Neural cell (in vitro differentiated cells): Measurements from ENCODE around the gene UBE2E1. TPM values are rescaled to one million over a fixed set of nuclear protein-coding genes. Genes with fewer than 3 reads are reported as not detected.

Experiments used
- H2AFZ ChIP-seq: fragments of 200-600, 300-800 bp; sonication (generic), shearing (Covaris generic); 2 replicates; pipeline ENCODE4 v1.6.0; 2014; ENCODE audit warnings: low read depth, mild to moderate bottlenecking, antibody characterized with exemption, low read length, moderate library complexity
- H3F3A ChIP-seq: fragments of 200-600 bp; shearing (Covaris generic); 2 replicates; pipeline ENCODE4 v1.6.1; 2016; ENCODE audit warnings: mild to moderate bottlenecking, moderate library complexity, mixed read lengths, antibody characterized with exemption, low read length; ENCODE audit not compliant: insufficient read depth, poor library complexity, severe bottlenecking
- H3K27ac ChIP-seq: fragments of 200-600, 300-800 bp; sonication (generic), shearing (Covaris generic); 2 replicates; pipeline ENCODE4 v1.5.1; 2014; ENCODE audit warnings: mild to moderate bottlenecking, low read length, moderate library complexity
- H3K27me3 ChIP-seq: fragments of 300-800, 200-600 bp; sonication (generic), shearing (Covaris generic); 2 replicates; pipeline ENCODE4 v1.6.0; 2014; ENCODE audit warnings: mild to moderate bottlenecking, low read depth, low read length, moderate library complexity; ENCODE audit not compliant: insufficient read depth
- H3K36me3 ChIP-seq: fragments of 300-800, 200-600 bp; sonication (generic), shearing (Covaris generic); 2 replicates; pipeline ENCODE4 v1.5.1; 2014; ENCODE audit warnings: mild to moderate bottlenecking, antibody characterized with exemption, low read length, moderate library complexity; ENCODE audit not compliant: insufficient read depth
- H3K4me2 ChIP-seq: fragments of 300-800, 200-600 bp; sonication (generic), shearing (Covaris generic); 2 replicates; pipeline ENCODE4 v1.6.0; 2014; ENCODE audit warnings: mild to moderate bottlenecking, low read length
- H3K4me3 ChIP-seq: fragments of 300-800, 200-600 bp; sonication (generic), shearing (Covaris generic); 2 replicates; pipeline ENCODE4 v1.5.1; 2014; ENCODE audit warnings: mild to moderate bottlenecking, low read length, moderate library complexity
- H3K79me2 ChIP-seq: fragments of 200-600 bp; shearing (Covaris generic); replicated peaks from 2 replicates; pipeline ENCODE4 v1.6.0; 2014; ENCODE audit warnings: mild to moderate bottlenecking, low read length, moderate library complexity; ENCODE audit not compliant: insufficient read depth
- H3K9ac ChIP-seq: fragments of 300-800, 200-600 bp; sonication (generic), shearing (Covaris generic); 2 replicates; pipeline ENCODE4 v1.6.1; 2016; ENCODE audit warnings: mild to moderate bottlenecking, low read length, mixed read lengths
- H3K9me2 ChIP-seq: fragments of 200-600 bp; shearing (Covaris generic); 2 replicates; pipeline ENCODE4 v1.6.1; 2016; ENCODE audit warnings: mild to moderate bottlenecking, low read length, mixed read lengths; ENCODE audit not compliant: insufficient read depth
- H3K9me3 ChIP-seq: fragments of 200-600, 300-800 bp; sonication (generic), shearing (Covaris generic); 2 replicates; pipeline ENCODE4 v1.6.1; 2016; ENCODE audit warnings: mild to moderate bottlenecking, mixed run types, low read length, moderate library complexity, mixed read lengths
- H4K20me1 ChIP-seq: fragments of 200-600 bp; shearing (Covaris generic); 2 replicates; pipeline ENCODE4 v1.6.1; 2016; ENCODE audit warnings: mild to moderate bottlenecking, mixed run types; ENCODE audit not compliant: insufficient read depth
- EP300 ChIP-seq: fragments of 450-650 bp; conservative IDR thresholded peaks from 2 replicates; pipeline ENCODE4 v1.6.1; 2014; ENCODE audit warnings: antibody characterized with exemption, mild to moderate bottlenecking, moderate library complexity; ENCODE audit not compliant: poor library complexity, severe bottlenecking
- EZH2 ChIP-seq: fragments of 200-600, 300-800 bp; shearing (Covaris generic), sonication (generic); IDR thresholded peaks from 2 replicates; pipeline ENCODE4 v1.6.1; 2014; ENCODE audit warnings: antibody characterized with exemption, low read length, borderline replicate concordance, mild to moderate bottlenecking; ENCODE audit not compliant: insufficient read depth, poor library complexity, severe bottlenecking
- MXI1 ChIP-seq: fragments of 450-650 bp; conservative IDR thresholded peaks from 2 replicates; pipeline ENCODE4 v1.6.1; 2014; ENCODE audit warnings: antibody characterized with exemption, mild to moderate bottlenecking; ENCODE audit not compliant: poor library complexity, severe bottlenecking
- POLR2AphosphoS5 ChIP-seq: IDR thresholded peaks from 2 replicates; pipeline ENCODE4 v1.6.1; 2012
- RAD21 ChIP-seq: fragments of 450-650 bp; conservative IDR thresholded peaks from 2 replicates; pipeline ENCODE4 v1.6.1; 2014; ENCODE audit warnings: antibody characterized with exemption, mild to moderate bottlenecking, moderate library complexity
- SMC3 ChIP-seq: fragments of 450-650 bp; conservative IDR thresholded peaks from 2 replicates; pipeline ENCODE4 v1.6.1; 2014; ENCODE audit warnings: antibody characterized with exemption, mild to moderate bottlenecking, moderate library complexity; ENCODE audit not compliant: poor library complexity
- TAF1 ChIP-seq: IDR thresholded peaks from 2 replicates; pipeline ENCODE4 v1.6.1; 2012; ENCODE audit warnings: low read depth
- polyA plus RNA-seq: library from polyadenylated mRNA; depleted of rRNA; stranded (reverse); fragments of >200 nt; gene quantifications from 2 replicates; pipeline ENCODE4 v1.2.3, GENCODE V29; 2014
- TF ChIP-seq, protein P1 (sequence below): fragments of 450-650 bp; IDR thresholded peaks from 2 replicates; pipeline ENCODE4 v1.5.1; 2014; ENCODE audit warnings: antibody characterized with exemption, mild to moderate bottlenecking, moderate library complexity; ENCODE audit not compliant: poor library complexity, severe bottlenecking
- TF ChIP-seq, protein P2 (sequence below): IDR thresholded peaks from 2 replicates; pipeline ENCODE4 v1.6.1; 2012; ENCODE audit warnings: borderline replicate concordance

The UBE2E1 gene
- polyA plus RNA-seq, 1 donor from 2014 or later = 157 TPM

DNA sequence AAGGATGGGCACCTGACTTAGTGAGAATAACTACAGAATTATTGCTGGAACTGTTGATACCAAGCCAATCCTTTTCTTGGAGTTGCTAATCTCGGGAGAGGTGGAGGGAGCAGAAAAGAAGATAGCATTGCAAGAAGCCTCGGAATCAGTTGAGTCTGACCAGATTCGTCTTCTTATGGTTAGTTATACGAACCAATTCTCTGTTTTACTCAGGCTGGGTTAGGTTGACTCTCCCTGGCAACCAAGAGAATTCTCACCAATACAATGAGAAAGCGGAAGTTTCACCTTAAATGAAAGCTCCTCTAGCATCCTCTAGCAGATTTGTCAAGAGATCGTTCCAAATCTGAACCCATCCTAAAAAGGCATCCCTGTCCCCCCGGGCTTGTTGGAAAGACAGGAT lies 43.5 kb upstream of the UBE2E1 start:
- H3K27me3 ChIP-seq = no peaks in the 10 kb centered on the region
- H3K79me2 ChIP-seq = no peaks in the 10 kb centered on the region
- no peak for TF ChIP-seq SMC3
- TF ChIP-seq, protein P1, sequence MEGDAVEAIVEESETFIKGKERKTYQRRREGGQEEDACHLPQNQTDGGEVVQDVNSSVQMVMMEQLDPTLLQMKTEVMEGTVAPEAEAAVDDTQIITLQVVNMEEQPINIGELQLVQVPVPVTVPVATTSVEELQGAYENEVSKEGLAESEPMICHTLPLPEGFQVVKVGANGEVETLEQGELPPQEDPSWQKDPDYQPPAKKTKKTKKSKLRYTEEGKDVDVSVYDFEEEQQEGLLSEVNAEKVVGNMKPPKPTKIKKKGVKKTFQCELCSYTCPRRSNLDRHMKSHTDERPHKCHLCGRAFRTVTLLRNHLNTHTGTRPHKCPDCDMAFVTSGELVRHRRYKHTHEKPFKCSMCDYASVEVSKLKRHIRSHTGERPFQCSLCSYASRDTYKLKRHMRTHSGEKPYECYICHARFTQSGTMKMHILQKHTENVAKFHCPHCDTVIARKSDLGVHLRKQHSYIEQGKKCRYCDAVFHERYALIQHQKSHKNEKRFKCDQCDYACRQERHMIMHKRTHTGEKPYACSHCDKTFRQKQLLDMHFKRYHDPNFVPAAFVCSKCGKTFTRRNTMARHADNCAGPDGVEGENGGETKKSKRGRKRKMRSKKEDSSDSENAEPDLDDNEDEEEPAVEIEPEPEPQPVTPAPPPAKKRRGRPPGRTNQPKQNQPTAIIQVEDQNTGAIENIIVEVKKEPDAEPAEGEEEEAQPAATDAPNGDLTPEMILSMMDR = no peak
- no peak for TF ChIP-seq EP300
- no peak for TF ChIP-seq TAF1
- TF ChIP-seq, protein P2, sequence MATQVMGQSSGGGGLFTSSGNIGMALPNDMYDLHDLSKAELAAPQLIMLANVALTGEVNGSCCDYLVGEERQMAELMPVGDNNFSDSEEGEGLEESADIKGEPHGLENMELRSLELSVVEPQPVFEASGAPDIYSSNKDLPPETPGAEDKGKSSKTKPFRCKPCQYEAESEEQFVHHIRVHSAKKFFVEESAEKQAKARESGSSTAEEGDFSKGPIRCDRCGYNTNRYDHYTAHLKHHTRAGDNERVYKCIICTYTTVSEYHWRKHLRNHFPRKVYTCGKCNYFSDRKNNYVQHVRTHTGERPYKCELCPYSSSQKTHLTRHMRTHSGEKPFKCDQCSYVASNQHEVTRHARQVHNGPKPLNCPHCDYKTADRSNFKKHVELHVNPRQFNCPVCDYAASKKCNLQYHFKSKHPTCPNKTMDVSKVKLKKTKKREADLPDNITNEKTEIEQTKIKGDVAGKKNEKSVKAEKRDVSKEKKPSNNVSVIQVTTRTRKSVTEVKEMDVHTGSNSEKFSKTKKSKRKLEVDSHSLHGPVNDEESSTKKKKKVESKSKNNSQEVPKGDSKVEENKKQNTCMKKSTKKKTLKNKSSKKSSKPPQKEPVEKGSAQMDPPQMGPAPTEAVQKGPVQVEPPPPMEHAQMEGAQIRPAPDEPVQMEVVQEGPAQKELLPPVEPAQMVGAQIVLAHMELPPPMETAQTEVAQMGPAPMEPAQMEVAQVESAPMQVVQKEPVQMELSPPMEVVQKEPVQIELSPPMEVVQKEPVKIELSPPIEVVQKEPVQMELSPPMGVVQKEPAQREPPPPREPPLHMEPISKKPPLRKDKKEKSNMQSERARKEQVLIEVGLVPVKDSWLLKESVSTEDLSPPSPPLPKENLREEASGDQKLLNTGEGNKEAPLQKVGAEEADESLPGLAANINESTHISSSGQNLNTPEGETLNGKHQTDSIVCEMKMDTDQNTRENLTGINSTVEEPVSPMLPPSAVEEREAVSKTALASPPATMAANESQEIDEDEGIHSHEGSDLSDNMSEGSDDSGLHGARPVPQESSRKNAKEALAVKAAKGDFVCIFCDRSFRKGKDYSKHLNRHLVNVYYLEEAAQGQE = no peak
- TF ChIP-seq MXI1 = no peak
- TF ChIP-seq EZH2 = no peak
- no peak for TF ChIP-seq RAD21
- TF ChIP-seq POLR2AphosphoS5 = no peak
- no peak overlapping the region for H3K4me2 ChIP-seq
- no peak overlapping the region for H2AFZ ChIP-seq
- H3K36me3 ChIP-seq = no peaks in the 10 kb centered on the region
- H3K9me2 ChIP-seq = no peaks in the 10 kb centered on the region
- no peaks in the 10 kb centered on the region for H3F3A ChIP-seq
- H4K20me1 ChIP-seq = no peaks in the 10 kb centered on the region
- H3K27ac ChIP-seq = no peak overlapping the region
- H3K4me3 ChIP-seq = no peak overlapping the region
- H3K9ac ChIP-seq = no peak overlapping the region
- H3K9me3 ChIP-seq = no peaks in the 10 kb centered on the region

DNA sequence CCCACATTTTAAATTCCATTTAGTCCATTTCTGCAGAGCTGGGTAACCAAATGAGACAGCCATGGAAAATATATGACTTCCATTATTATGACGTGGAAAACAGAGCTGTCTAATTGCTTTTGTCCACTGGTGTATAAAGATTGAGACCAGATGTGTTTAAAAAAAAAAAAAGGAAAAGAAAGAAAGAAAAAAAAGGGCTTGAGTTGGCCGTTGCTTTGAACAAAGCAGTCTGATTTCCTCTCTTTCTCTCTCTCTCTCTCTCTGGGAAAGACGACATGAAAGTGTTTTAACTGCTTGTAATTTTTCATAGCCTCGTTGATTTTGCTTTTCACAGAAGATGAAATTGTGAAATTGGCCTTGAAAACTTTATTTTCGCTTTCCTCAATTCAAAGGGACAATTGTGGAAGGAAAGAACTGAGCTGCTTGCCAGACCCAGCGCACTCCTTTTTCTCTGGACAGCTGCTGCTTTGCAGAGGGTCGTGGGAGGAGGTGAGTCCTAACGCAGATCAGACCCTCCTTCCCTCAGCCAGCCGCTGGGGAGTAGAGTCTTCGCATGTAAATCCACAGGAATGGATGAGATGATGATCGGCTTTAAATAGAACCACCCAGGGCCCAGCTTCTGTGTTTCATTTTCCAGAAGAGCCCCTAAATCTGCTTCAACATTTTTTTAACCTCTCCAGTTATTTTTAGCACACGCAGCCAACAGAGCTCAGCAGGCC lies 42.8 kb upstream of the UBE2E1 start:
- Histone ChIP-seq H3K4me2 (no peak overlapping the region), H3K9me3 (no peaks in the 10 kb centered on the region), H4K20me1 (no peaks in the 10 kb centered on the region), H3K79me2 (no peaks in the 10 kb centered on the region), H2AFZ (no peak overlapping the region), H3K36me3 (no peaks in the 10 kb centered on the region), H3F3A (no peaks in the 10 kb centered on the region), H3K4me3 (no peak overlapping the region), H3K9ac (no peak overlapping the region), H3K27me3 (no peaks in the 10 kb centered on the region), H3K9me2 (no peaks in the 10 kb centered on the region), H3K27ac (no peak overlapping the region)
- no peak for TF ChIP-seq RAD21
- no peak for TF ChIP-seq SMC3
- no peak for TF ChIP-seq EP300
- TF ChIP-seq, protein P2 = no peak
- TF ChIP-seq POLR2AphosphoS5 = no peak
